Esophagus (tissue), 2 donors: Measurements from ENCODE around the gene TPPP. TPM values are rescaled to one million over a fixed set of nuclear protein-coding genes. Genes with fewer than 3 reads are reported as not detected.

Experiments
- H3K27ac ChIP-seq, 2 donors: one replicate each; pipeline ENCODE4 v1.5.1; 2013; ENCODE audit warnings: low read depth in 2 of 2, mild to moderate bottlenecking in 2 of 2, inconsistent platforms in 1 of 2, low read length in 1 of 2, moderate library complexity in 1 of 2
- H3K27me3 ChIP-seq, 2 donors: one replicate each; pipeline ENCODE4 v1.6.1; 2013; ENCODE audit warnings: low read length in 2 of 2, control low read depth in 1 of 2, mild to moderate bottlenecking in 1 of 2; ENCODE audit not compliant: insufficient read depth in 2 of 2, control insufficient read depth in 1 of 2
- H3K36me3 ChIP-seq, 2 donors: one replicate each; pipeline ENCODE4 v1.6.1; 2013; ENCODE audit warnings: low read length in 1 of 2; ENCODE audit not compliant: control insufficient read depth in 2 of 2, insufficient read depth in 2 of 2
- H3K4me1 ChIP-seq, 2 donors: one replicate each; pipeline ENCODE4 v1.6.1; 2013; ENCODE audit warnings: low read length in 1 of 2; ENCODE audit not compliant: control insufficient read depth in 2 of 2, insufficient read depth in 2 of 2
- H3K4me3 ChIP-seq, 2 donors: one replicate each; pipeline ENCODE4 v1.5.1; 2013; ENCODE audit warnings: low read length in 2 of 2, mild to moderate bottlenecking in 2 of 2, low read depth in 1 of 2, moderate library complexity in 1 of 2
- H3K9me3 ChIP-seq, 2 donors: one replicate each; pipeline ENCODE4 v1.6.1; 2013; ENCODE audit warnings: mild to moderate bottlenecking in 2 of 2, low read depth in 1 of 2, low read length in 1 of 2, moderate library complexity in 1 of 2; ENCODE audit not compliant: control insufficient read depth in 2 of 2, insufficient read depth in 1 of 2
- WGBS, 2 donors: extraction: QIAGEN DNeasy Blood & Tissue Kit; methylation state at CpG; one replicate each; pipeline ENCODE4 v1.1.7; 2013; 5-methylcytosine and 5-hydroxymethylcytosine counted together
- polyA plus RNA-seq, 2 donors: library from polyadenylated mRNA; stranded (reverse); fragments of 200-250 nt; gene quantifications; one replicate each; pipeline ENCODE4 v1.2.3, GENCODE V29; 2013
- donor health status: healthy with polysubstance abuse.
- donor health status: Bipolar disorder and iron deficiency.

TPPP gene
- polyA plus RNA-seq, 2 donors = 1.7 to 2.7 TPM

- H3K27ac ChIP-seq = no peak overlapping the region
- no peak overlapping the region for H3K4me3 ChIP-seq
- WGBS, 2 donors = 96 to 98% methylated on average over 9 of the region's 9 CpGs
- peaks cover 2% of the 10 kb centered on the region in 2 donors for H3K4me1 ChIP-seq
- peaks cover 2 to 17% of the 10 kb centered on the region in 2 donors for H3K9me3 ChIP-seq
- H3K27me3 ChIP-seq = no peaks in the 10 kb centered on the region
- peaks cover 0 to 44% of the 10 kb centered on the region in 2 donors for H3K36me3 ChIP-seq
These were observed 45.4 kb downstream of the TPPP start for GRCh38 chr5:647727-648126.

- 97 to 98% methylated on average over 4 of the region's 4 CpGs for WGBS, 2 donors
- Histone ChIP-seq H3K9me3 (peaks cover 2 to 17% of the 10 kb centered on the region in 2 donors), H3K36me3 (peaks cover 0 to 47% of the 10 kb centered on the region in 2 donors), H3K4me3 (no peak overlapping the region), H3K27ac (no peak overlapping the region), H3K4me1 (peaks cover 2% of the 10 kb centered on the region in 2 donors), H3K27me3 (no peaks in the 10 kb centered on the region)
These were observed 45.8 kb downstream of the TPPP start for GRCh38 chr5:647311-647710.

GRCh38 chr5:646396-647201 is 46.6 kb downstream of the TPPP start:
- WGBS, 2 donors = 95 to 96% methylated on average over 18 of the region's 18 CpGs
- no peak overlapping the region for H3K4me3 ChIP-seq
- peaks cover 0 to 41% of the 10 kb centered on the region in 2 donors for H3K36me3 ChIP-seq
- H3K27ac ChIP-seq = no peak overlapping the region
- H3K27me3 ChIP-seq = no peaks in the 10 kb centered on the region
- peaks cover 2 to 17% of the 10 kb centered on the region in 2 donors for H3K9me3 ChIP-seq
- peaks cover 0 to 2% of the 10 kb centered on the region in 2 donors for H3K4me1 ChIP-seq

- Histone ChIP-seq H3K27ac (no peak overlapping the region), H3K4me1 (peaks cover 0 to 2% of the 10 kb centered on the region in 2 donors), H3K9me3 (peaks cover 2 to 17% of the 10 kb centered on the region in 2 donors), H3K4me3 (no peak overlapping the region), H3K27me3 (no peaks in the 10 kb centered on the region), H3K36me3 (peaks cover 0 to 43% of the 10 kb centered on the region in 2 donors)
- 93% methylated on average over 13 of the region's 13 CpGs for whole genome bisulfite sequencing, 2 donors
These were observed 47.7 kb downstream of the TPPP start for GRCh38 chr5:645421-645820.

GRCh38 chr5:644971-645370 is 48.2 kb downstream of the TPPP start:
- Histone ChIP-seq H3K4me1 (peaks cover 0 to 2% of the 10 kb centered on the region in 2 donors), H3K36me3 (peaks cover 0 to 45% of the 10 kb centered on the region in 2 donors), H3K27me3 (no peaks in the 10 kb centered on the region), H3K27ac (no peak overlapping the region), H3K4me3 (no peak overlapping the region), H3K9me3 (peaks cover 2 to 16% of the 10 kb centered on the region in 2 donors)
- 94 to 96% methylated on average over 15 of the region's 15 CpGs for WGBS, 2 donors

GRCh38 chr5:644509-644908 is 48.6 kb downstream of the TPPP start:
- H3K36me3 ChIP-seq = peaks cover 0 to 45% of the 10 kb centered on the region in 2 donors
- H3K9me3 ChIP-seq = peaks cover 2 to 15% of the 10 kb centered on the region in 2 donors
- peaks cover 0 to 2% of the 10 kb centered on the region in 2 donors for H3K4me1 ChIP-seq
- H3K27me3 ChIP-seq = no peaks in the 10 kb centered on the region
- H3K27ac ChIP-seq = no peak overlapping the region
- H3K4me3 ChIP-seq = no peak overlapping the region
- 91 to 92% methylated on average over 13 of the region's 13 CpGs for WGBS, 2 donors

- Histone ChIP-seq H3K9me3 (peaks cover 2 to 8% of the 10 kb centered on the region in 2 donors), H3K27ac (no peak overlapping the region), H3K27me3 (no peaks in the 10 kb centered on the region), H3K4me1 (peaks cover 0 to 2% of the 10 kb centered on the region in 2 donors), H3K4me3 (no peak overlapping the region), H3K36me3 (peaks cover 0 to 45% of the 10 kb centered on the region in 2 donors)
- WGBS, 2 donors = 84 to 89% methylated on average over 11 of the region's 11 CpGs
These were observed 49.3 kb downstream of the TPPP start for GRCh38 chr5:643811-644271.

- Histone ChIP-seq H3K4me1 (peaks cover 0 to 2% of the 10 kb centered on the region in 2 donors), H3K27me3 (no peaks in the 10 kb centered on the region), H3K27ac (no peak overlapping the region), H3K4me3 (no peak overlapping the region), H3K36me3 (peaks cover 0 to 45% of the 10 kb centered on the region in 2 donors), H3K9me3 (peaks cover 2 to 5% of the 10 kb centered on the region in 2 donors)
- 88 to 91% methylated on average over 21 of the region's 21 CpGs for WGBS, 2 donors
These were observed 49.8 kb downstream of the TPPP start for GRCh38 chr5:643351-643801.

- Histone ChIP-seq H3K27me3 (no peaks in the 10 kb centered on the region), H3K4me1 (peaks cover 0 to 2% of the 10 kb centered on the region in 2 donors), H3K36me3 (peaks cover 0 to 43% of the 10 kb centered on the region in 2 donors), H3K9me3 (no peaks in the 10 kb centered on the region), H3K27ac (no peak overlapping the region), H3K4me3 (no peak overlapping the region)
- WGBS, 2 donors = 93 to 95% methylated on average over 14 of the region's 14 CpGs
These were observed 50.7 kb downstream of the TPPP start for GRCh38 chr5:642481-642880.
